ENCODE measurements around the gene CSK.

GRCh38 chr15:74786551-74787165 is 4.8 kb downstream of the CSK start:
- TF ChIP-seq POLR2AphosphoS5 (IDR thresholded peaks at IDR 0.05; ENCODE audit: low read depth): no peak
- no peak for TF ChIP-seq EZH2 (IDR thresholded peaks at IDR 0.05; ENCODE audit: low read depth, unreplicated experiment)
- TF ChIP-seq CTCF (conservative IDR thresholded peaks at IDR 0.05; ENCODE audit: low read depth in 2 of 2): no peak
- no peak for TF ChIP-seq REST (IDR thresholded peaks at IDR 0.05; ENCODE audit: unreplicated experiment)
- TF ChIP-seq EZH2phosphoT487 (IDR thresholded peaks at IDR 0.05; ENCODE audit: unreplicated experiment): no peak
- TF ChIP-seq ETS1 (IDR thresholded peaks at IDR 0.05): no peak
- TF ChIP-seq ZNF114 (CRISPR knock-in tag; IDR thresholded peaks at IDR 0.05): no peak
- TF ChIP-seq CREB1 (CRISPR knock-in tag; IDR thresholded peaks at IDR 0.05; ENCODE audit: low read depth): no peak

Data from GM23338 (cell line).